GM23248 (cell line): ENCODE measurements around the gene RTF1.

Experiments used
- EZH2 ChIP-seq: fragments of 200-600 bp; sonication (generic); IDR thresholded peaks from 2 replicates; pipeline ENCODE4 v1.6.1; 2018; ENCODE audit warnings: antibody characterized with exemption, mild to moderate bottlenecking; ENCODE audit not compliant: insufficient read depth, poor library complexity, severe bottlenecking
- EZH2phosphoT487 ChIP-seq: fragments of 200-600 bp; sonication (generic); IDR thresholded peaks from 2 replicates; pipeline ENCODE4 v1.6.1; 2018; ENCODE audit warnings: antibody characterized with exemption, moderate library complexity, mild to moderate bottlenecking, low read depth; ENCODE audit not compliant: insufficient read depth

DNA sequence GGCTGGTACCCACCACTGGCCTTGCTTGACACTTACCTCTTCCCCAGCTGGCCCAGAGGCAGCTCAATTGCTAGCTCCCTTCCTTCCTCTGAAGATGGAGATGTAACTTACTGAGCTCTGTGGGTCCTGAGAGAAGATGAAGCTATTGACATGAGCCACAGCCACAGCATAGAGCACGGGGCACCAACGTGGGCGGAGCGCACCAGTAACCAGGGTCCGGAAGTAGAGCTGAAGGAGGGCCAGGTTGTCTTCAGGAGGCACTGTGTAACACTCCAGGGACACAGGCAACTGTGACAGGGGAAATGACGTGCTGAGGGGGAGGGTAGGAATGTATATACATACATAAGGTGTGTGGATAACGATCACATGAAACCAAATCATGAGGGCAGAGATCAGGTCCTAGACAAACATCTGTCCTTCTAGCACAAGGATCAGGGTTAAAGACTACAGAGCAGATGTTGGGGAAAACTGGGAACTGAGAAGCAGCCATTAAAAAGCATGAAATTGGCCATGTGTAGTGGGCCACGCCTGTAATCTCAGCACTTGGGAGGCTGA lies 101.1 kb downstream of the RTF1 start:
- no peak for TF ChIP-seq EZH2
- TF ChIP-seq EZH2phosphoT487, result no peak
